Stimulated activated CD4-positive, alpha-beta T cell treated with anti-CD3 and anti-CD28 coated beads, Interleukin-4, amount 100 ng/mL, for 4 hours (primary cell): Measurements from ENCODE around the gene CDC42EP1.
A peak's percentile ranks its signal among the peaks of the same experiment; 100 is the strongest.
"Not testable (repeated sequence)": the region's sequence is repeated elsewhere in the genome, so short reads cannot be mapped to it uniquely, and the experiment has no call there.

Experiments used
- DNase-seq, 2 experiments: peaks; one replicate each; pipeline ENCODE4 v3.0.0-alpha.2; 2020

The CDC42EP1 gene, protein sequence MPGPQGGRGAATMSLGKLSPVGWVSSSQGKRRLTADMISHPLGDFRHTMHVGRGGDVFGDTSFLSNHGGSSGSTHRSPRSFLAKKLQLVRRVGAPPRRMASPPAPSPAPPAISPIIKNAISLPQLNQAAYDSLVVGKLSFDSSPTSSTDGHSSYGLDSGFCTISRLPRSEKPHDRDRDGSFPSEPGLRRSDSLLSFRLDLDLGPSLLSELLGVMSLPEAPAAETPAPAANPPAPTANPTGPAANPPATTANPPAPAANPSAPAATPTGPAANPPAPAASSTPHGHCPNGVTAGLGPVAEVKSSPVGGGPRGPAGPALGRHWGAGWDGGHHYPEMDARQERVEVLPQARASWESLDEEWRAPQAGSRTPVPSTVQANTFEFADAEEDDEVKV

DNA sequence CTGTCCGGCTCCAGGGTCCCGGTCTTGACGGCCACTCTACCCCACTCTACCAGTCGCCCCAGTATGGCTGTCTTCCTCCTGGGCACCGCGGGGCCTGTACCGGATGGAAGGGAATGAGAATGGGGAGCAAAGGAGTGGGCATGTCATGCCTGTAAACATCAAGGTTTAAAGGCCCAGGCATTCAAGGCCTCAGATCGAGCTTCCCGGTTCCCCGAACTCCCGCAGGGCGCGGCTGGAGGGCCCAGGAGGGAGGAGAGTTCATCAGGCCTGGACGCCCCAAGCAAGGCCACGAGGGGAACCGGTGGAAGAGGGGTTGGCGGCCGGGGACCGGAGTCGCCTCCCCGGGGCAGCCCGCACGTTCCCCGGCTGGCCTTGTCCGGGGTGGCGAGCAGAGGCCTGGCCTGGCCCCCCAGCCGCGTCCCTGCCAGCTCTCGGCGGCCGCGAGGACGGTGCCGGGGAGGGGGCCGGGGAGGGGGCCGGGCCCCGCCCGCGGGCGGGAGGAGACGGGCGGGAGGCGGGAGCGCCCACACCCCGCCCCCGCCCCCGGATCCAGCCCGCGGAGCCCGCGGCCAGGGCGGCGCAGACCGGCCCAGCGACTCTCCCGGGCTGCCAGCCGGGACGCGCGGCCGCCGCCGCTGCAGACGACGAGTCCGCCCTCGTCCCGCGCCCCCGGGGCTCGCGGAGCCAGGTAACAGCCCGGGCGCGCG, at the start of gene CDC42EP1:
Gene CDC42EP1 (plus strand): TSS at position 580 of the 707 bp plus-strand sequence. CDS start 5,870 bp downstream, outside the sequence.
- DNase-seq, result no peak

DNA sequence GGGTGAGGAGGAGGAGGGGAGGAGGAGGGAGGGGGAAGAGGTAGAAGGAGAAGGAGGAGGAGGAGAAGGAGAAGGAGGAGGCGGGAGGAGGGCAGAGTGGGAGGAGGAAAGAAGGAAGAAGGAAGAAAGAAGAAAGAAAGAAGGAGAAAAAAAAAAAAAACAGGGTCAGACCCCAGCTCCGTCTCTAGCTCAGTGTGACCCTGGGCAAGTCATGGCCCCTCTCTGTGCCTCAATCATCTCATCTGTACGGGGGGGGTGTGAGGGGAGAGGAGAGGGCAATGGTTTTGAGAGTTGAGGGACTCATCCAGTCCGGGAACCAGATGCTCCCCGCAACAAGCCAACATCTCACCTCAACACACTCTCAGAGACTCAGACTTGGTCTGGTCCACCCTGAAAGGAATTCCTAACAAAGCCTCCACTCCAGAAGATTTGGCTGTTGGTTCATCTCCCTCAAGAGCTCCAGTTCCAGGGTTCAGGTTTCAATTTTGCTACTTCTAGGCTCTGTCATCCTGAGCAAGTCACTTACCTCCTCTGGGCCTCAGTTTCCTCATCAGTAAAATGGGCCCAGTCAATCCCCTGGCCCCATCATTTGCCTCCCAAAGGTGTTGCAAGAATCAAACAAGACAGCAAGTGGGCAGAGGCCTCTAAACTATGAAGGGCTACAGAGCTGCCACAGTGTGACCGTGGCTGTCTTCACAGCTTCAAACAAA, 48.7 kb upstream of the CDC42EP1 start:
- no peak for DNase-seq

DNA sequence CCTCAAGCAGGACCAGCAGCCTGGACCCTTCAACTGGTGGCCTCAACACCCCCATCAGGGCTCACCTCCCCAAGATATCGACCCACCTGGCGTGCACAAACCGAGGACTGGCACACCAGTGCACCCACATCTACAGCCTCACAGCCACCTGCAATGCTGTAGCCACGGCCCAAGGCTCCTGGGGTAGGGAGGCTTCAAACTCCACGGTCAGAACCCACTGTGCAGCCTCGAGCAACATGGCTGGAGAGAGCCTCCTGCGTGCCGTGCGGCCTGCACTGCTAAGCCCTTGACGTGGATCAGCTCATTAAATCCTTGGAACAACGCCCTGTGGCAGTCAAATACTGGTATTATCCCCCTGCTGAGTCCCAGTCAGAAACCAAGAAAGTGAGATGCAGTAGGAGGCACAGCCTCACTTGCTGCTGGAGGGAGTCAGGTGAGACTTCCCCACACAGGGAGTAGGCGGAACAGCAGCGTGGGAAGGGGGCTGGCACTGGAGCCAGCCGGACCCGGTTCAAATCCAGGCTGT, 45.7 kb upstream of the CDC42EP1 start:
- DNase-seq, result no peak

DNA sequence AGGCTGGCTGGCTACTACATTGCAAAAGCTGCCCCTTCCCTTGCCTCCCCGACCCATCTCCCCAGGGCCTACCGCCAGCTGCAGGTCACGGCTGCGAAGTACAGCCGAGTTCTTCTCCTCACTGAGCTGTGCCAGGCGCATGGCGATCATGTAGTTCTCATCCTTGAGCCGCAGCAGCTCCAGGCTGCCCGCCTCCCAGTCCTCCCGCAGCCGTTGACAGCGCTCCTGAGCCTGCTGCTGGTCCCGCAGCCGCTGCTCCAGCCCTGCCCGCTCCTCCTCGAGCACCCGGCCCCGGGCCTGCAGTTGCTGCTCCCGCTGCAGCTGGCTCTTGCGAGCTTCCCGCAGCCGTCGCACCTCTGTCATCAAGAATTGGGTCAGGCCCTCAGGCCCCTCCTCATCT, 44.4 kb upstream of the CDC42EP1 start:
- DNase-seq, result no peak

DNA sequence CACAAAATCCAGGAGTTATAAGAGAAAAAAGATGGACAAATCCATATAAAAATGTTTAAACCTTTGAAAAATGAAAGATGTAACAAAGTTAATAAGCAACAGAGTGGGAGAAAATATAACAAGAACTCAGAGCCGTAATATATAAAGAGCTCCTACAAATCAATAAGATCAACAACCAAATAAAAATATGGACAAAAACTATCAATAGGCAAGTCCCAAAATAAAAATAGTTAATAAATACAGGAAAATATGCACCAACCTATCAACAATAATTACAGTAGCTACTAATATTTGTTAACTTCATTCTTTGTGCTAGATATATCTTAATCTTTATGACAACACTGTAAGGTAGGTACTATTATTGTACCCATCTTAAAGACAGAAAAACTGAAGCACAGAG, 43.8 kb upstream of the CDC42EP1 start:
- no peak for DNase-seq

DNA sequence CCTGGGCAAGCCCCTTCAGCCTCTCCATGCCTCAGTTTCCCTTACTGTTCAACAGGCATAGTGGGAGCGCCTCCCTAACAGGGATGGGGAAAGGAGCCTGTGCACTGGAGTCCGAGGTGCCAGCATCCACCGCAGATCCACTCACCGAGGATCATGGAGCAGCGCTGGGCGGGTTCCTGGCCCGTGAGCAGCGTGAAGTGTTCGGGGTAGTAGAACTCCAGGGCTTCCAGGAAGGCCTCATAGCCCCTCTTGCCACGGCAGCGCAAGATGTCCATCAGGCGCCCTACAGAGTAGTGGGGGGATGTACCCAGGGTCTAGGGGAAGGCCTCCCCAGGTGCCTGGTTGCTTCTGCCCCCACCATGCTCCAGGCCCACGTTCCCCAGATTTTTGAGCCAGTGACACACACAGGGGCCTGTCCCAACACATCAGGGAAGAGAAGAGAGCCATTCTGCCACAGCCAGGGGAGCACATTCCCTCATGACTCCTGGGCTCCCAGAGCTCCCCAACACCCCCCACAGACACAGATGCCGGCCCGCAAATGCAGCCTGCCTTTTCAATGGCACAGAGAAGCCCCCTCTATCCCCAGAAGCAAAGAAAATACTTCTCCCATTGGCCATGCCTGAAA, 42.3 kb upstream of the CDC42EP1 start:
- no peak for DNase-seq

DNA sequence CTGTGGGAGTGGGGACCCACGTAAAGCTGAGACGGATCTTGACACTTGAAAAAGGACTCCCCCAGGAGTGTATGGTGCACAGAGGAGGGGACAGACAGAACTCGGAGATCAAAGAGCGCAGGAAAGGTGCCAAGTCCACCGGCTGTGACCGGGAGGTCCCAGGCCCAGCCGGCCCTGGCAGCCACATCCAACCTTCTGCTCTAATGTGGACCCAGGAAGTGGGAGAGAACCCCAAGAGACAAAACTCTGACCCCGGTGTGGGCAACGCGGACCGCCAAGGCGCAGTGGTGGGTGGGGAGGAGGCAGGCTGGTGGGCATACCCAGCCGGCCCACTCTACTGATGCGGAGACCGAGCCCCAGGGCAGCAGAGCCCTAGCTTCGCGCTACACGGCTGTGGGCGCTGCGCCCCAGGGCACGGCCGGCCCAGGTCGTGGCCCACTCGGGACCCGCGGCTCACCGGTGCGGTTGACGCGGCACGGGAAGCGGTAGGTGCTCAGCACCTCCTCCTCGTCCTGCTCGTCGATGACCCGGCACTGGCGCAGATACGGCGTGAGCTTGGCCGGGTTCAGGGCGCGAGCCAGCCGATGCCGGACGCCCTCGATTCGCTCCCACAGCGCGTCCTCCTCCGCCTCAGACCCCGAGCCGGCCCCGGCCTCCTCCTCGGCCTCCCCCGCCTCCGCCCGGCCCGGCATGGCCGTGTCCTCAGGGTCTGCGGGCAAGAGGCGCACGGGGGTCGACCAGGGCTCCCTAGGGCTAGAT, 41.6 kb upstream of the CDC42EP1 start:
- no peak for DNase-seq

DNA sequence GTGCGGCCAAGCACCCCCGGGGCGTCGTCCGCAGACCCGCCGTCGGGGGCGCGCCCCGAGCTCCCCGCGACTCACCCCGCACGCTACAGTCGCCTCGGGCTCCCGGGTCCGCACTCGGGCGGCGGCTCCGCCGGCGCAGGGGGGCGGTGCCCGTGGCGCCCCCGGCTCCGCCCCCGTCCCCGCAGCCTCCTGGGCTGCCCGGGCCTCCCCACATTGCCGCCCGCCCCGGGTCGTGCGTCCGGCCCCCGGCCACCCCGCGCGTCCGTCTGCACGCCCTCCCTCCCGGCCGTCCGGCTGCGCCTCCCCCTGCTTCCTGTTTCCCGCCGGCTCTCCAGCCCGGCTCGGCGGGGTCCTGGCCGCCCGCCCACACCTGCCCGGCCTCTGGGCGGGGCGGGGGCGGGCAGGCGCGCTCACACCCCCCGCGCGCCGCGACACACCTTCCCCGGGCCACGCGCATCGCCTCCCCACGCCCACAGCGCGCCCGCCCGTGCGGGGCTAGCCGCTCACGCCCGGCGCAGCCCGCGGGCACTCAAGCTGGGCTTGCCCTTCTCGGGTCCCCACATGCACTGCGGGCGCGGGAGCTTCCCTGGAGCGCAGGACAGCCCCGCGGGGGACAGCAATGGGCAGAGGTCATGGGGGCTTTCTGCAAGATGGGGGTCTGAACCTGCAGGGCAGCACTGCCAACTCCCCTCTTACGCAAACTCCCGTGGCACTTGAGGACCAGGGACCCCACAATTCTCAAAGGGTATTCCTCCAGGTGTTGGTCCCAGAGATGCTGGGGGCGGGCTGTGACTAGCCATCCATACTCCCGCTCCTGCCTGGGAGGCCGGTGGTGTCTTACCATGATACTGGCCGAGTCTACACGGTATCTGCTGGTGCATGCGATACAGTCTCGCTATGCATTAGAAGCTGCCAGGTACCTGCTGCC, 40.7 kb upstream of the CDC42EP1 start, which contains the start of gene CARD10:
Gene CARD10 (minus strand): TSS at position 148 of the 928 bp plus-strand sequence. CDS start 215 bp downstream, outside the sequence.
- no peak for DNase-seq

DNA sequence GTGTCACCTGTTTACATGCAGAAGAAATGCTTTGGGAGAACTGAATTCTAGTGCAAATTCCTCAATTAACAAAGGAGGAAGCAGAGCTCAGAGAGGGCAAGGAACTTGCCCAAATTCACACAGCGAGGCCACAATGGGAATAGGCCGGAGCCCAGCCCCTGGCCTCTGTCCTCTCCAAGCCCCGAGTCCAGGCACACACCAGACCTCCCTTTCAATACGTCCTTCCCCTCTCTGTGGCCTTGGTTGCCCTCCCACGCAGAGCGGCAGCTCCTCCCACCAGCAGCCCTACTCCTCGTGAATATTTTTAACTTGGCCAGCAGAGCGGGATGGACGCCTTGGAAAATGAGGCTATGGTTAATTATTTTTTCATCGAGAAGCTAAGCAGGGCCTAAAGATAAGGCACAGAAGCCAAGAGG, 39.5 kb upstream of the CDC42EP1 start:
- no peak for DNase-seq

DNA sequence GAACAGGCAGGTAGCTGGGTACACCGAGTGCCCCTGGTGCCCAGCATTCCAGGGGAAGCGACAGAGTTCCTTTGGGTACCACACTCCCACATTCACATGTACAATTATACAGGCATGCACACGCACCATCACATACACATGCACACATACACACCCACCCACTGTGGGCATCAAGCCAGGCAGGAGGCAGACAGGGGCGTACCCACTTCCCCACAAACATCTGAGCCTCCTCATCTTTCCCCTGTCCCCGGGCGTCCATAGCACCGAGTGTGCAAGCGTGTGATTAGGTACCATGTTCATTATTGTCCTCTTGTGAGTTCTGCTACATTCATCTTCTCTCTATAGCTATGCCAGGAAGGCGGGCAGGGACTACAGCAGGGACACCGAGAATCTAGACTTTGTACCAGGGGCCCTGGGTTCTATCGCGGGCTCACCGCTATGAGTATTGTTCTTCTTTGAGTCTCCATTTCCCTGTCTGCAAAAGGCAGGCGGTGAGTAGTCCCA, 39.0 kb upstream of the CDC42EP1 start:
- no peak for DNase-seq

DNA sequence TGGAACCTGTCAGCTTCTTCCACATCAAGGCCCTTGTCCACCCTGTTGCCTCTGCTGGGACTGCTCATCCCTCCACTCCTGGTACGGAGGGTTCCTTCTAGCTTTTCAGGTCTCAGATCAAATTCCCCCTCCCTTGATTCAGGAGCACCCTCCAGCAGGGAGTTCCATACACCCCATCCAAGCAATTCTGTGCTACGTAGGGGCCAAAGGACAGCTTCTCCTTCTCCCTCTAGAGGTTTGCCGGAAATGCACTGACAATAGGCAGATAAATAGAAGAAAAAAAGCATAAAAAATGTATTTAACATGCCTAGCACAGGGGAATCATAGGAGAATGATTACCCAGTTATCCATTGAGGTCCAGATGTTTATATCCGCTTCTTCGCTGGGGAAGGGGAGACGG, 37.8 kb upstream of the CDC42EP1 start:
- no peak for DNase-seq

DNA sequence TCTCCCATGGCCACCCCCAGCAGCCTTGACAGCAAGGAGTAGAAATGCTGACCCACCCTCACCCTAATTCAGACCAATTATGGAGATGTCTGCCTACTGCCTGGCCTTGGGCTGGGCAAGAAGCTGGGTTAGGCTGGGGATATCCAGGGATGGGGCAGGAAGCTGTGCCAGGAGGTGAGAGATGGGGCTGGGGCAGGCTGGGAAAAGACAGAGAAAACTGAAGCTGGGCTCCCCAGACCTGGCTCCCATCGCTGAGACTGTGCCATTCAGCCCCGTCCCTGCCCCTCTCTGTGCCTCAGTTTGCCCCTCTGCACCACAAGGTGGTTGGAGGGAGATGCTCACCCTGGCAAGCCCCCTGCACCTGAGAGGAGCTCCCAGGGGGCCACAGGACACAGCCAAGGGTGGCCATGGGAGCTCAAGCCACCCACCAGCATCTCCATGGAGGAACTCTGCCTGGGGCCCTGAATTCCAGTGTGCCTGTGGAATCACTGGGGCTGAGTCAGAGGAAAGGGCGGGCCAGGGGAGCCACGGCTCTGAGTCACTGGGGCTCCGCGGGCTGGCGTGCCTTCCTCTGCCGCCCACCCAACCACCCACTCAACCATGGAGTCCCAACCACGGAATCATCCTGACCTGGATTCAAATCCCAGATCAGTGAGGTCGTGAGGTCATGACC, 35.1 kb upstream of the CDC42EP1 start:
- DNase-seq, result peak; percentile 13 to 36

DNA sequence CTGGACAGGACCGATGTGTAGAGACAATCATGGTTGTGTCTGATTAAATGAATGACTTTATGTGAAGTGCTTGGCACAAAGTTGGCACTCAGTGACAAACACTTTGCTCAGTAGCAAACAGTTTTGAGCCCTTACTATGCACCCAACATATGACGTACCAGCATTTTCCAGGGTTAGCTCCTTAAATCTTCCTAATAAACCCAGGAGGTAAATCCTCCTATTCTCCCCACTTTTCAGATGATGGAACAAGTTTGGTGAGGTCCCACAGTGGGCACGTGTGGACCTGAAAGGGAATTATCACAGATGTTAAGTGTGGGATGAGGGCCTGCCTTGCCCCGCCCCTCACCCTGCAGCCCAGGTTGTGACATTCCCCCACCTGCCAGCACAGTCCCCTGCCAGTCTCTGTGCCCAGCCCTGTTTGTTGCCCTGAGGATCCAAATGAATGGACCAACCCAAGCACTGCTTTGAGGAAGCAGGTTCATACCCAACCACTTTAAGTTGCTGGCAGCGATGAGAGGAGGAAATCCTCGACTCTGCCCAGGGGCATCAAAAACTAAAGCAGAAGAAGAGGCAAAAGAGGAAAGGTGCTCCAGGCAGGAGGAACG, 34.4 kb upstream of the CDC42EP1 start:
- no peak for DNase-seq

DNA sequence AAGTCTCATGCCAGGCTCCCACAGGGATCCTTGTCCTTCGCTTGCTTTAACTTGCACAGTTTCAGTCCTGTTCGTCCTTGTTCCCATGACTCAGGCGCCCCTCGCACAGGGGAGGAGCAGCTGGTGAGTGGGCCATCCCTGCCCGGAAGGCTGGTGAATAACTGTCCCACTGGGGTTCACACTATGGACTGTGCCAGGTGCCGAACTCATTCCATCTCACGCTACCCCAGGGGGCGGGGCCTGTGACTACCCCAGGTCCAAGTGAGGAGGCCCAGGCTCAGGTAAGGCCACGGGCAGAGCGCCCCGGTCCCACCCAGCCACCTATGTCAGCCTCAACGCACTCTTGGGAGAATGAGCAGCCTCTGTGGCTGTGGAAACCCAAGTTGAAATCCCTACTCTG, 33.9 kb upstream of the CDC42EP1 start:
- DNase-seq, result no peak

DNA sequence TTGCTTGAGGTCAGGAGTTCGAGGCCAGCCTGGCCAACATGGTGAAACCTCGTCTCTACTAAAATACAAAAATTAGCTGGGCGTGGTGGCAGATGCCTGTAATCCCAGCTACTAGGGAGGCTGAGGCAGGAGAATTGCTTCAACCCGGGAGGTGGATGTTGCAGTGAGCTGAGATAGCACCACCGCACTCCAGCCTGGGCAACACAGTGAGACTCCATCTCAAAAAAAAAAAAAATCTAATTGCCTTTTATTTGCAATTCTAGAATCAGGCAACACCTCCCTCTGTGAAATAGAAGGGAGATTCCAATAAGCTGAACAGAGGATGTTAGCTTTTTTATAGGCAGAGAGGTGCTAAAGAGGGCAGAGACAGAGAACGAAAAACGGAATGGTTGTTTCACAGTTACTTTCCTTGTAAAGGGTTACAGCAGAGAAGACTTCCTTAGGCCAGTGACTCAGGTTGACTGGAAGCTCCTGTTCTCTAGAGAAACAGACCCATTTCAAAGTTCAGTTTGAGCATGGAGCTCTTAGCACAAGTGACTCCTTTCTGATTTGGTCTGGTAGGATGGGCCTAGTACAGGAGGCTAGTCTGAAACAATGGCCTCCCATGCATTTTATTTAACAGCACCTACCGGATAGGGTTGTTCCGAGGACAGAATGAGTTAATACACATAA, 33.1 kb upstream of the CDC42EP1 start:
- not testable (repeated sequence) for DNase-seq

DNA sequence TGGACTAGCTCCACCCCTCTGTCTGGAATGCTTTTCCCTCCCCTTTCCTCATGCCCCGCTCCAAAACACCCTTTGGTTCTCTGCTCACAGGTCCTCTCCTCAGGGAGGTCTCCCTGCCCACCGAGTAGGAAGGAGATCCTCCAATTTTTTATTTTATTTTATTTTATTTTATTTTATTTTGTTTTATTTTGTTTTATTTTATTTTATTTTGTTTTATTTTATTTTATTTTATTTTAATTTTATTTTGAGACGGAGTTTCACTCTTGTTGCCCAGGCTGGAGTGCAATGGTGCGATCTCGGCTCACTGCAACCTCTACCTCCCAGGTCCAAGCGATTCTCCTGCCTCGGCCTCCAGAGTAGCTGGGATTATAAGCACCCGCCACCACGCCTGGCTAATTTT, 32.3 kb upstream of the CDC42EP1 start:
- DNase-seq, result not testable (repeated sequence)

DNA sequence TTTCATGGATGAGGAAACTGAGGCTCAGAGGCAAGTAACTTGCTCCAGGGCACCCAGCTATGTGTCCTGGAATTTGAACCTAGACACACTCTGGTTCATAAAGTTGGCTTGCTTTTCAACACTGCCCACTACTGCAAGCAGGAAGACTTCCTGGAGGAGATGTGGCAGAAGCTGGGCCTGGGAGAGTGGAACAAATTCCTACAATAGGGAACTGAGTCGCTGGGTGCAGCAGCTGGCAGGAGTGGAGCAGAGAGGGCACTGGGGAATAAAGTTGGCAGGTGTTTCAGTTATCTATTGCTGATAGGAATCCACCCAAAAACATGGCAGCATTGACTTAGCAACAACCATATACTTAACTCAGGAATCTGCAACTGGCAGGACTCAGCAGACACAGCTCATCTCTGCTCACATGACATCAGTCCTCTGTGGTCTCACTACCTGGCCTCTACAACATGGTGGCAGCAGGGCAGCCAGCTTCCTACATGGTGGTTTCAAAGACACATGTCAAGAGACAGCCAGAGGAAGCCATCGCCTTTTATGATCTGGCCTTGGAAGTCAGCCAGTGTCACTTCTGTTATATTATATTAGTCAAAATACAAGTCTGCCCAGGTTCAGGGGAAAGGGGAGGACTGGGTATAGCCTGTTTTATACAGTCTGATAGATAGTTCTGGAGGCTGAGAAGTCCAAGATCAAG, 30.5 kb upstream of the CDC42EP1 start:
- DNase-seq, result no peak

DNA sequence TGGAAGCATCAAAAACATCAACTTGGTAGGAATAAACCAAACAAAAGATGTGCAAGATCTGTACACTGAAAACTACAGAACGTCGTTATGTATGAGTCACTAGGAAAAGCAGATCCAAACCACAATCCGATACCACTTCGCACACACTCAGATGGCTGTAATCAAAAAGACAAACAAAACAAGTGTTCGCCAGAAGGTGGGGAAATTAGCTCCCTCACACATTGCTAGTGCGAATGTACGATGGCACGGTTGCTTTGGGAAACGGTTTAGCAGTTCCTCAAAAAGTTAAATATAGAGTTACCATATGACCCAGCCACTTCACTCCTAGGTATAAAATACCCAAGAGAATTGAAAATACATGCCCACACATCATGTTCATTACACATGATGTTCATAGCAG, 26.3 kb upstream of the CDC42EP1 start:
- no peak for DNase-seq
